COLO668 (cell line): ENCODE measurements around the gene OPN4.
"Not testable (repeated sequence)": the region's sequence is repeated elsewhere in the genome, so short reads cannot be mapped to it uniquely, and the experiment has no call there.

ENCODE experiments used
- DNase-seq: peaks from one replicate; lab custom pipeline; 2025; ENCODE audit not compliant: unreplicated experiment; lab: John Stamatoyannopoulos, UW

The OPN4 gene

DNA sequence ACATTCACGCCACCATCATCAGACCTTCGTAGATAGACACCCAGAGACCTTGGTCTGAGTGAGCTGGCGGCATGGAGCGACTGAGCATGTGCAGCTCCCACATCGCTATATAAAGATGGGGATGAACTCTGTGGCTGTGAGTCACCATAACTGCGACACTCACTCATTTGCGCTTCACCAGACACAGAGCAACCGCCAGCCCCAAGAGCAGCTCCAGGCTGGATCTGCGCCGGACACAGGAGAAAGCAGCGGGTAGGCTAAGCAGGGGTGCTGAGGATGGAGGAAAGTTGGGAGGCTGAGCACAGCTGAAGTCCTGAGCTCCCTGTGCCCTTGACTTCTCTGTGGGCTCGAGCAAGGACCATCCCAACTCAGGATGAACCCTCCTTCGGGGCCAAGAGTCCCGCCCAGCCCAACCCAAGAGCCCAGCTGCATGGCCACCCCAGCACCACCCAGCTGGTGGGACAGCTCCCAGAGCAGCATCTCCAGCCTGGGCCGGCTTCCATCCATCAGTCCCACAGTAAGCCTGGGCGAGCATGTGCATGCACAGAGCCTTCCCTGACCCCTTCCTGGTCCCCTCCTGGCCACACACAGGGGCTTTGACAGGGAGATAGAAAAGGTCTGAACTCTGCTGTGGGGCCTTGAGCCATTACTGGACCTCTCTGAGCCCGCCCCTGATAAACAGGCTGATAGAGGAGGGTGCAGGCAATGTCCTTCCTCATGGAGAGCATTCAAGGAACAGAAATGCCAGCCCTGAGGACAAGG, at the start of gene OPN4:
OPN4 (plus strand) TSS at position 137 of the 762 bp plus-strand sequence; CDS start at position 374, 237 bp downstream.
- no peak for DNase-seq

GRCh38 chr10:86607674-86608073, 46.7 kb upstream of the OPN4 start:
- DNase-seq = no peak

DNA sequence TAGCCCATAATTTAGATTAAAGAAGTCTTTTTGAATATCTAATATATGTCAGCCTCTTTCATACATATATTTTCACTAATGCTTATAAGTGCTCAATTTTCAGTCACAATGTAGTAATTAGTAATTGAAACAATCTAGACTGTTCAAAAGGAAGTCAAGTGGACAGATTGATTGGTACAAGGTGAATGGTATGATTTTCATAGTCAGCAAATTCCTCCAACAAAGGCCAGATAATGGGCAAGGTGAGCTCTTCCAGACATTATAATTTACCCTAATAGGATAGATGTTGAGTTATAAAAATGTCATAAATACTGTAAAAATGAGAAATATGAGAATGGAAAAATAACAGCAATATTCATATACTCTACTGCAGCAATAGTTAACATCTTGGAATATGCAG, 44.4 kb upstream of the OPN4 start:
- DNase-seq = no peak

DNA sequence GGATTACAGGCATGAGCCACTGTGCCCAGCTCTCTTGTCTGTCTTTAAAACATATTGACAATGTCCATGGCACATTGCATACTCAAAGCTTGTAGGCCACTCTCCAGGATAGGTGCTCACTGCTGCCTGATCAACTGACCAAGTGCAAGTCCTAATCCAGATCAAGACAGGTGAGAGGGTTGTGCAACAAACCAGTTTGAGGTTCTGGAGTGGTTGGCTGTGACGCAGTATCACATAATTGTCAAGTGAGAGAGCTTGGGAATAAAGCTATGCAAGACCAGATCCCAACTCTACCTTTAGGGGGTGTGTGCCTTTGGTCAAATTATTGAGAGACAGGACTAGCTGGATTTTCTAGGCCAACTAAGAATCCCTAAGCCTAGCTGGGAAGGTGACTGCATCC, 43.0 kb upstream of the OPN4 start:
- no peak for DNase-seq

DNA sequence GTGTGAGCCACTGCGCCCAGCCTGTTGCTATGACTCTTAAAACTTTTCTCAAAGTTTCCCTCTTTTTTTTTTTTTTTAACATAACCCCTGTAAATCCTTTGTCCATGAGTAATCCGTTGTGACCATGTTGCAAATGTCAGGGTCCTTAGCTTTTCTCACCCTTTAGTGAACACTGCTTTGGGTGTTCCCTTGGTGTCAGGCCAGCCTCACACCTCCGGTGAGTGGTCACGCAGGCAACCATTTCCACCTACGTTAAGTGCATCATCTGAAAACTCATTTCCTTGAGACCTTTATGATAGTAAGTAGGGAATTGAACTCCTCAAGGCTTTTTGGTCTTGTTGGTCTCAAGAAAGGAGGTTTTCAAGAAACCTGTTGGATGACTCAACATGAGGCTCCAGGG, 41.3 kb upstream of the OPN4 start:
- DNase-seq = no peak

GRCh38 chr10:86613905-86614304, 40.4 kb upstream of the OPN4 start:
- no peak for DNase-seq

DNA sequence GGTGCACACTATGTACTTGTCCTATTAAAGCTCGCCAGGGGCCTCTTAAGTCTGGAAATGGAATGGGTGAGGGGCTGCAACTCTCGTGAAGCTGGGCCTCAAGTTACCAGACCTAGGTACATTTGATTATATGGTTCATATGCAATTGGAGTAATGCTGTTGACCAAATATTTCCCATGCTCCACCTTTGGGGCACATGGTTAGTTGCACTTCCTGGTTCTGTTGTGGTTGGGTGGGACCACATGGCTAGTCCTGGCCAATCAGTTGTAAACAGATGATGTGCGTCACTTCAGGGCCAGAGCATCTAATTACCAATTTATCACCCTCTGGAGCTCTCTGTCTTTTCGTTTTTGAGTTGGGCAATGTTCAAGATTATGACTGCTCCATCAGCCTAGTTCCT, 39.5 kb upstream of the OPN4 start:
- no peak for DNase-seq

DNA sequence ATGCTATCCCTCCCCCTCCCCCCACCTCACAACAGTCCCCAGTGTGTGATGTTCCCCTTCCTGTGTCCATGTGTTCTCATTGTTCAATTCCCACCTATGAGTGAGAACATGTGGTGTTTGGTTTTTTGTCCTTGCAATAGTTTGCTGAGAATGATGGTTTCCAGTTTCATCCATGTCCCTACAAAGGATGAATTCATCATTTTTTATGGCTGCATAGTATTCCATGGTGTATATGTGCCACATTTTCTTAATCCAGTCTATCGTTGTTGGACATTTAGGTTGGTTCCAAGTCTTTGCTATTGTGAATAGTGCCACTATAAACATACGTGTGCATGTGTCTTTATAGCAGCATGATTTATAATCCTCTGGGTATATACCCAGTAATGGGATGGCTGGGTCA, 37.1 kb upstream of the OPN4 start:
- DNase-seq = not testable (repeated sequence)

GRCh38 chr10:86628311-86628710, 26.0 kb upstream of the OPN4 start:
- DNase-seq = no peak

GRCh38 chr10:86630079-86630478, 24.3 kb upstream of the OPN4 start:
- DNase-seq = no peak

- peak; percentile 70 for DNase-seq
These were observed 22.1 kb upstream of the OPN4 start for GRCh38 chr10:86632009-86632800.

GRCh38 chr10:86632951-86633350, 21.4 kb upstream of the OPN4 start:
- DNase-seq = no peak

- DNase-seq = no peak
These were observed 18.9 kb upstream of the OPN4 start for GRCh38 chr10:86635402-86635801.

DNA sequence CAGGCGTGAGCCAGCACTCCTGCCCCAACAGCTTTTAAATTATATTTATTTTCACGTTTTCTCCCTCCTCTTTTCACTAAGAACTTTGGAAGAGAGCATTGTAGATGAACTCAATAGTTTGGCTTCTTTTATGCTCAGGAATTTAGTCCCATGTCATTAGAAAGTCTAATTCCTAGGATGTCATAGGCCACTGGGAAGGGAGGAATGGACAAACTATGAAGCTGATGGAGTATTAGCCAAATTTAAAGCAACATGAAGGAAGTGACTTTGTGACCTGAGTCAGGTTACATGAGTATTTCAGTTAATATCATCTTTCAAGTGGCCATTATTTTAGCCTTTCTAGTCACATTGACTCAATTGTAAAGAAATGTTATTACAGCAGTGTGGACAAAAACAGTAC, 18.0 kb upstream of the OPN4 start:
- DNase-seq = no peak

- no peak for DNase-seq
These were observed 12.3 kb upstream of the OPN4 start for GRCh38 chr10:86642021-86642420.

DNA sequence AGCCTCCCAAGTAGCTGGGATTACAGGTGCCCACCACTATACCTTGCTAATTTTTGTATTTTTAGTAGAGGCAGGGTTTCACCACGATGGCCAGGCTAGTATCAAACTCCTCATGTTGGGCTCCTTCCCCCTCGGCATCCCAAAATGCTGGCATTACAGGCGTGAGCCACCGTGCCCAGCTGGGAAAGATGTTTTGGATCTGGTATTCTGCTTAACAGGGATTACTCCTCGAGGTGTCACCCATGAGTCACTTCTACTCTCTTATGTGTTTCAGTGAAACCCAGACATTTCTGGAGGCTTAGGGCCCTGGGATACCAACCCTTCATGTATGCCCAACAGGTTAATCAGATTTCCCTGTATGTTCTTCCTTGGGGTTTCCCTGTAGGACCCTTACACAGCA, 11.8 kb upstream of the OPN4 start:
- DNase-seq = no peak

DNA sequence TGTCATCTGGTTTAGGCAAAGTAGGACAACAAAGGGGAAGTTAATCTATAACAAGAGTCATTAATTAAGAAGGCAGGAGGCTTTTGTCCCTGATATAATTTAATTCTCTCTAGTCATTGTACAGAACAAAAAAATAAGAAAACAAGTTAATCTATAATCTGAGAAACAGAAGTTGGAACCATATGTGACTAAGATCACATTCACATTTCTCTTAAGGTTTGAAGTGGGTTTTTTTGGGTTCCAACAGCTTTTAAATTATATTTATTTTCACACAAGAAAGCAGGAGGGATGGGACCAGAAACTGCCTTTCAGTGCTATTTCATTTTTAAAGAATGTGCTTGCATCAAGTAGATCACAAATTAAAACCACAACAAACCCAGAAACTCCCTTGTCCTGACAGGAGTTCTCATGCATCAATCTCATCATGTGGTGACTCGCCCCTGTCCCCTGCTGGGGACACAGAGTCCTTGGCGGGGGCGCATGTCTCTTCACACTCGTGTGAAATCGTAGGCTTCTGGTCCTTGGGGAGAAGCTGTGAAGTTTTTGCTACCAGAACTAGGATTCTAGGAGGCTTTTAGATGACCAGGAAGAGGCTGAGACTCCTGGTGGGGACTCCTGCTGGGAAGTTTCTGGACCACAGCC, 10.1 kb upstream of the OPN4 start:
- DNase-seq = no peak

DNA sequence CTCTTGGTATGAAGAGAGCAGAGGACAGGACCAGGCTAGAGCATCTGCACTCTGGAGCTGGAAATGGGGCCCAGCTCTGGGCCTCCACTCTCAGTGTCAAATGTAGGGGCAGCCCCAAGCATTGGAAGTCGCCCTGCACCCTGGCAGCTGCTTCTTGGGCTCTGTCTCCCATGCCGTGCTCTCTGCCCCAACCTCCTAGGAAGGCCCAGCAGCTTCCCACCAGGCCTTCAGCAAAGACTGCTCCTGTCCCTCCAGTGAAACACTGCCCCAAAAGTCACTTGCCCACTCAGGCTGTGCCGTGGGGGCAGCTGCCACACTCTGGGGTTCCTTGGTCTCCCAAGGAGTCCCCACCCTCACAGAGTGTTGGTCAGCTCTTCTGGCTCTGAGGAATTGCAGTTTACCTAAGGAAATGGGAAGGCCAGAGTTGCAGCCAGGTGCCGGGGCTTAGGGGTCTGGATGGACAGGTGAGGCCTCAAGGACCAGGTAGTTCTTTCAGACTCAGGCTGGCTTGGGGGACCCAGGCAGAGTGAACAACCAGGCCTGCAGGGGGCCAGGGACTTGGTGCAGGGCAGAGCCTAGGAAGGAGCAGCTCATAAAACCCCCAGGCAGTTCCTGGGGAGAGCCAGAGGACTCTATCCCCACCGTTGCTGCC, 9.4 kb upstream of the OPN4 start:
- no peak for DNase-seq

- DNase-seq = not testable (repeated sequence)
These were observed 8.7 kb upstream of the OPN4 start for GRCh38 chr10:86645621-86646165.

- no peak for DNase-seq
These were observed 7.8 kb upstream of the OPN4 start for GRCh38 chr10:86646532-86646931.

DNA sequence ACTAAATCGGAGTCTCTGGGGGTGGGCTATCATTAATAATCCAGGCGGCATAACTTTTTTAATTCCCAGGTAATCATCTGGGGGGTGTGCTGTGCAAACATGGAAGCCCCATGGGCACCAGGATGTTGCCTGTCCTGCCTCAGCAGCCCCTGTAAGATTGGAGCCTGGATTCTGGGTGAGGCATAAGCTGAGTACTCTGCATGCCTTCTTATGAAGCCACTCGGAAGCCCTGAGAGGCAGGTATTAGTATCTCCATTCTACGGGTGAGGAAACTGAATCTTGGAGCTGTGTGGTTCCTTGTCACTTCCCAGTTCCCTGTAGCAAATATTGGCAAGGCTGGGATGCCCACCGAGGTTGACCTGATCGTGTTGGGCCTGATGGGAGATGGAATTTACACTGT, 7.4 kb upstream of the OPN4 start:
- no peak for DNase-seq
